HepG2 (cell line): ENCODE measurements around the gene ABCC1. TPM values are rescaled to one million over a fixed set of nuclear protein-coding genes. Genes with fewer than 3 reads are reported as not detected.

Experiments
- BCL6 ChIP-seq: IDR thresholded peaks from 2 replicates; pipeline ENCODE4 v1.6.1; 2016; ENCODE audit warnings: missing genetic modification reagents, missing compliant biosample characterization
- CBX5 ChIP-seq: sonication (generic); formaldehyde crosslinking; IDR thresholded peaks from 2 replicates; pipeline ENCODE4 v1.4.0; 2020; ENCODE audit warnings: missing genetic modification reagents, borderline replicate concordance
- FOXK1 ChIP-seq: sonication (generic); formaldehyde crosslinking; IDR thresholded peaks from 2 replicates; pipeline ENCODE4 v1.4.0; 2020; ENCODE audit warnings: low read depth, missing genetic modification reagents, borderline replicate concordance
- GATAD2A ChIP-seq: IDR thresholded peaks from 2 replicates; pipeline ENCODE4 v1.6.1; 2016
- MEF2D ChIP-seq: sonication (generic); formaldehyde crosslinking; IDR thresholded peaks from 2 replicates; pipeline ENCODE4 v1.5.1; 2020; ENCODE audit warnings: mild to moderate bottlenecking, missing genetic modification reagents
- MEIS1 ChIP-seq: sonication (generic); formaldehyde crosslinking; IDR thresholded peaks from 2 replicates; pipeline ENCODE4 v1.9.0; 2021; ENCODE audit warnings: mild to moderate bottlenecking, missing genetic modification reagents, moderate library complexity, borderline replicate concordance
- MYC ChIP-seq: sonication (generic); formaldehyde crosslinking; IDR thresholded peaks from 2 replicates; pipeline ENCODE4 v1.9.0; 2021; ENCODE audit warnings: missing genetic modification reagents, borderline replicate concordance
- NFIC ChIP-seq: IDR thresholded peaks from 2 replicates; pipeline ENCODE4 v1.6.1; 2012; ENCODE audit warnings: mild to moderate bottlenecking, low read length, inconsistent platforms
- NR2C2 ChIP-seq: sonication (generic); formaldehyde crosslinking; IDR thresholded peaks from 2 replicates; pipeline ENCODE4 v1.4.0; 2020; ENCODE audit warnings: missing genetic modification reagents, mild to moderate bottlenecking, moderate library complexity, borderline replicate concordance
- NR2F6 ChIP-seq, 2 experiments: IDR thresholded peaks; 2 replicates each; pipeline ENCODE4 v1.6.1; 2016; ENCODE audit warnings: antibody characterized with exemption in 1 of 2, mild to moderate bottlenecking in 1 of 2
- SOX6 ChIP-seq, 2 experiments: fragments of 450-650 bp in 1 of 2; sonication (generic) in 1 of 2; formaldehyde crosslinking in 1 of 2; IDR thresholded peaks; 2 replicates each; pipeline versions ENCODE4 v1.4.0 to v1.6.1; 2017 to 2020; ENCODE audit warnings: antibody characterized with exemption in 1 of 2, mild to moderate bottlenecking in 1 of 2, missing genetic modification reagents in 1 of 2
- SP1 ChIP-seq, 2 experiments: fragments of 450-650 bp in 1 of 2; sonication (generic) in 1 of 2; formaldehyde crosslinking in 1 of 2; IDR thresholded peaks; 2 replicates each; pipeline versions ENCODE4 v1.4.0 to v1.6.1; 2016 to 2020; ENCODE audit warnings: missing genetic modification reagents in 1 of 2
- SRSF4 ChIP-seq: fragments of 200-400 bp; formaldehyde crosslinking; IDR thresholded peaks from one replicate; pipeline ENCODE4 v1.6.1; 2018; ENCODE audit warnings: mild to moderate bottlenecking, low read depth, low read length, moderate library complexity; ENCODE audit not compliant: poor library complexity, severe bottlenecking
- ZNF124 ChIP-seq: sonication (generic); formaldehyde crosslinking; IDR thresholded peaks from 2 replicates; pipeline ENCODE4 v1.4.0; 2020; ENCODE audit warnings: missing genetic modification reagents
- ZNF354B ChIP-seq: sonication (generic); formaldehyde crosslinking; IDR thresholded peaks from 2 replicates; pipeline ENCODE4 v1.8.0; 2022; ENCODE audit warnings: mild to moderate bottlenecking, missing genetic modification reagents
- ZNF556 ChIP-seq: sonication (generic); formaldehyde crosslinking; IDR thresholded peaks from 2 replicates; pipeline ENCODE4 v1.4.0; 2020; ENCODE audit warnings: mild to moderate bottlenecking, missing genetic modification reagents, borderline replicate concordance
- ZNF766 ChIP-seq: sonication (generic); formaldehyde crosslinking; IDR thresholded peaks from 2 replicates; pipeline ENCODE4 v1.5.0; 2020; ENCODE audit warnings: missing genetic modification reagents, borderline replicate concordance
- ZNF850 ChIP-seq: sonication (generic); formaldehyde crosslinking; conservative IDR thresholded peaks from 2 replicates; pipeline ENCODE4 v1.9.0; 2021; ENCODE audit warnings: mild to moderate bottlenecking, missing genetic modification reagents
- polyA plus RNA-seq, 8 experiments: library from polyadenylated mRNA; depleted of rRNA in 3 of 8; stranded (reverse) in 7 of 8; unstranded in 1 of 8; fragments of >200 nt; fragmentation: Illumina TruSeq in 4 of 8; extraction: Trizol in 4 of 8; gene quantifications; 2 replicates each; pipeline versions ENCODE4 v1.2.1 to v1.2.3, GENCODE V29; 2011 to 2016; ENCODE audit warnings: low read depth in 4 of 8, missing spikeins in 1 of 8, mixed read lengths in 1 of 8; ENCODE audit not compliant: insufficient read depth in 1 of 8
- total RNA-seq, 5 experiments: library from RNA; depleted of rRNA; stranded (reverse); fragments of >200 nt; fragmentation: Illumina TruSeq; extraction: Trizol; gene quantifications; 2 replicates each; pipeline ENCODE4 v1.2.3, GENCODE V29; 2016; ENCODE audit warnings: low read depth in 1 of 5
- TF ChIP-seq, protein P1 (sequence below): sonication (generic); formaldehyde crosslinking; conservative IDR thresholded peaks from 2 replicates; pipeline ENCODE4 v1.4.0; 2020; ENCODE audit warnings: missing genetic modification reagents
- TF ChIP-seq, protein P2 (sequence below): sonication (generic); formaldehyde crosslinking; IDR thresholded peaks from 2 replicates; pipeline ENCODE4 v1.4.0; 2020; ENCODE audit warnings: missing genetic modification reagents, borderline replicate concordance
- TF ChIP-seq, protein P3 (sequence below): sonication (generic); formaldehyde crosslinking; IDR thresholded peaks from 2 replicates; pipeline ENCODE4 v1.8.1; 2023; ENCODE audit warnings: mild to moderate bottlenecking, moderate library complexity, missing genetic modification reagents
- TF ChIP-seq, protein P4 (sequence below): sonication (generic); formaldehyde crosslinking; IDR thresholded peaks from 2 replicates; pipeline ENCODE4 v1.4.0; 2020; ENCODE audit warnings: mild to moderate bottlenecking, low read depth, missing genetic modification reagents
- TF ChIP-seq, protein P5 (sequence below): IDR thresholded peaks from 2 replicates; pipeline ENCODE4 v1.6.1; 2016

The ABCC1 gene
- total and polyA plus RNA-seq, 2 of the 13 experiments (the other 11 are each of a cell fraction or from before 2014, with no cell fraction given) = 13.0 to 30.6 TPM

DNA sequence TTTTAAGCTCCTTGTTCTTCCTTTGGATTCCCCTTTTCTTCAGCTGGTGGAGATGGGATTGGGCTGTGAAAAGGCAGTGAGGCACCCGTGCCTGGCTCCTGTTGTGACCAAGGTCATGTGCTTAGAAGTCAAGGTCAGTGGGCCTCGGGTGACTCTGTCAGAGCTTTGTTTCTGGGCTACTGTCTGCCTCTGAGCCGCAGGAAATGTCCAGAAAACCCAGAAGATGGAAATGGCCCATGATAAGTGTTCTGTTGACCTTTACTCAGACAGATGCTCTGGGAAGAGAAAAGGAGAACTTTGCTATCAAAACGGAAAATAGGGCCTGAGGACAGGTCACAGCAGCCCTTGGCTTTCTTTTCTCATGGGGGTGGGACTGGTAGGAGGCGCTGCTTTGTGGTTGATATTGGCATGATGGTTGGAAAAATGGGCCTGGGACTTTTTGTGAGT, 2.9 kb downstream of the ABCC1 start (continued):
- TF ChIP-seq, protein P1, sequence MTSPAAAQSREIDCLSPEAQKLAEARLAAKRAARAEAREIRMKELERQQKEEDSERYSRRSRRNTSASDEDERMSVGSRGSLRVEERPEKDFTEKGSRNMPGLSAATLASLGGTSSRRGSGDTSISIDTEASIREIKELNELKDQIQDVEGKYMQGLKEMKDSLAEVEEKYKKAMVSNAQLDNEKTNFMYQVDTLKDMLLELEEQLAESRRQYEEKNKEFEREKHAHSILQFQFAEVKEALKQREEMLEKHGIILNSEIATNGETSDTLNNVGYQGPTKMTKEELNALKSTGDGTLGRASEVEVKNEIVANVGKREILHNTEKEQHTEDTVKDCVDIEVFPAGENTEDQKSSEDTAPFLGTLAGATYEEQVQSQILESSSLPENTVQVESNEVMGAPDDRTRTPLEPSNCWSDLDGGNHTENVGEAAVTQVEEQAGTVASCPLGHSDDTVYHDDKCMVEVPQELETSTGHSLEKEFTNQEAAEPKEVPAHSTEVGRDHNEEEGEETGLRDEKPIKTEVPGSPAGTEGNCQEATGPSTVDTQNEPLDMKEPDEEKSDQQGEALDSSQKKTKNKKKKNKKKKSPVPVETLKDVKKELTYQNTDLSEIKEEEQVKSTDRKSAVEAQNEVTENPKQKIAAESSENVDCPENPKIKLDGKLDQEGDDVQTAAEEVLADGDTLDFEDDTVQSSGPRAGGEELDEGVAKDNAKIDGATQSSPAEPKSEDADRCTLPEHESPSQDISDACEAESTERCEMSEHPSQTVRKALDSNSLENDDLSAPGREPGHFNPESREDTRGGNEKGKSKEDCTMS (CRISPR knock-in tag) = no peak
- TF ChIP-seq MEF2D (CRISPR knock-in tag) = no peak
- peak; percentile 78 for TF ChIP-seq BCL6 (CRISPR knock-in tag)
- TF ChIP-seq, protein P2, sequence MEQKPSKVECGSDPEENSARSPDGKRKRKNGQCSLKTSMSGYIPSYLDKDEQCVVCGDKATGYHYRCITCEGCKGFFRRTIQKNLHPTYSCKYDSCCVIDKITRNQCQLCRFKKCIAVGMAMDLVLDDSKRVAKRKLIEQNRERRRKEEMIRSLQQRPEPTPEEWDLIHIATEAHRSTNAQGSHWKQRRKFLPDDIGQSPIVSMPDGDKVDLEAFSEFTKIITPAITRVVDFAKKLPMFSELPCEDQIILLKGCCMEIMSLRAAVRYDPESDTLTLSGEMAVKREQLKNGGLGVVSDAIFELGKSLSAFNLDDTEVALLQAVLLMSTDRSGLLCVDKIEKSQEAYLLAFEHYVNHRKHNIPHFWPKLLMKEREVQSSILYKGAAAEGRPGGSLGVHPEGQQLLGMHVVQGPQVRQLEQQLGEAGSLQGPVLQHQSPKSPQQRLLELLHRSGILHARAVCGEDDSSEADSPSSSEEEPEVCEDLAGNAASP = peak; percentile 62; the same call in 1 of the 2 replicates
- TF ChIP-seq NFIC = no peak
- TF ChIP-seq, protein P3, sequence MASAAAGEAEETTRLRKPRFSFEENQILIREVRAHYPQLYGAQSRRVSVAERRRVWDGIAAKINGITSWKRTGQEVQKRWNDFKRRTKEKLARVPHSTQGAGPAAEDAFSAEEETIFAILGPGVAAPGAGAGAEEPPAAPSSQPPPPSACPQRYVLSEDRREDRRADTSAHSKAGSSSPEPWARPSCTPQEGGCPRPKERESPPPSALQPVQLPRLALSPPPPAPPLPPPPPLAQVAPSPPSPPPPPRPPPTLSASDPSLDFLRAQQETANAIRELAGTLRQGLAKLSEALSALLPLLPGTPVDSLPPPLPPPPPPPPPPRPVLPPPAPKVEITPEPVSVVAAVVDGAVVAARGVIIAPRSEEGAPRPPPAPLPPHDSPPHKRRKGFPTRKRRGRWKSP (CRISPR knock-in tag) = peak; percentile 77; the same call in 1 of the 2 replicates
- 0 out of 2 replicates have a peak, but pooled peaks have one; percentile 20 for TF ChIP-seq ZNF124 (CRISPR knock-in tag)
- TF ChIP-seq, protein P4, sequence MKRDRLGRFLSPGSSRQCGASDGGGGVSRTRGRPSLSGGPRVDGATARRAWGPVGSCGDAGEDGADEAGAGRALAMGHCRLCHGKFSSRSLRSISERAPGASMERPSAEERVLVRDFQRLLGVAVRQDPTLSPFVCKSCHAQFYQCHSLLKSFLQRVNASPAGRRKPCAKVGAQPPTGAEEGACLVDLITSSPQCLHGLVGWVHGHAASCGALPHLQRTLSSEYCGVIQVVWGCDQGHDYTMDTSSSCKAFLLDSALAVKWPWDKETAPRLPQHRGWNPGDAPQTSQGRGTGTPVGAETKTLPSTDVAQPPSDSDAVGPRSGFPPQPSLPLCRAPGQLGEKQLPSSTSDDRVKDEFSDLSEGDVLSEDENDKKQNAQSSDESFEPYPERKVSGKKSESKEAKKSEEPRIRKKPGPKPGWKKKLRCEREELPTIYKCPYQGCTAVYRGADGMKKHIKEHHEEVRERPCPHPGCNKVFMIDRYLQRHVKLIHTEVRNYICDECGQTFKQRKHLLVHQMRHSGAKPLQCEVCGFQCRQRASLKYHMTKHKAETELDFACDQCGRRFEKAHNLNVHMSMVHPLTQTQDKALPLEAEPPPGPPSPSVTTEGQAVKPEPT (CRISPR knock-in tag) = 0 out of 2 replicates have a peak, but pooled peaks have one; percentile 48
- TF ChIP-seq ZNF850 (CRISPR knock-in tag) = no peak
- TF ChIP-seq FOXK1 = 0 out of 2 replicates have a peak, but pooled peaks have one; percentile 4
- TF ChIP-seq SOX6 (IDR thresholded peaks at IDR 0.05) = no peak
- TF ChIP-seq SOX6 (CRISPR knock-in tag; IDR thresholded peaks at IDR 0.05) = peak; percentile 82
- no peak for TF ChIP-seq MYC (CRISPR knock-in tag)
- TF ChIP-seq GATAD2A = peak; percentile 77
- peak; percentile 78; the same call in 1 of the 2 replicates for TF ChIP-seq MEIS1 (CRISPR knock-in tag)
- no peak; the same call in 1 of the 2 replicates for TF ChIP-seq CBX5
- TF ChIP-seq, protein P5, sequence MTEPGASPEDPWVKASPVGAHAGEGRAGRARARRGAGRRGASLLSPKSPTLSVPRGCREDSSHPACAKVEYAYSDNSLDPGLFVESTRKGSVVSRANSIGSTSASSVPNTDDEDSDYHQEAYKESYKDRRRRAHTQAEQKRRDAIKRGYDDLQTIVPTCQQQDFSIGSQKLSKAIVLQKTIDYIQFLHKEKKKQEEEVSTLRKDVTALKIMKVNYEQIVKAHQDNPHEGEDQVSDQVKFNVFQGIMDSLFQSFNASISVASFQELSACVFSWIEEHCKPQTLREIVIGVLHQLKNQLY (CRISPR knock-in tag) = no peak
- TF ChIP-seq SRSF4 = no peak
- no peak for TF ChIP-seq SP1 (IDR thresholded peaks at IDR 0.05)
- no peak for TF ChIP-seq SP1 (CRISPR knock-in tag; IDR thresholded peaks at IDR 0.05)
- 0 out of 2 replicates have a peak, but pooled peaks have one; percentile 25 for TF ChIP-seq NR2C2 (CRISPR knock-in tag)
- no peak for TF ChIP-seq ZNF766 (CRISPR knock-in tag)
- TF ChIP-seq ZNF354B = no peak
- TF ChIP-seq ZNF556 (CRISPR knock-in tag) = peak; percentile 40; the same call in 1 of the 2 replicates
- peak; percentile 54 for TF ChIP-seq NR2F6 (IDR thresholded peaks at IDR 0.05)
- peak; percentile 81 for TF ChIP-seq NR2F6 (CRISPR knock-in tag; IDR thresholded peaks at IDR 0.05)
